AG10803 (cell line): ENCODE measurements around the gene RANBP10.
A peak's percentile ranks its signal among the peaks of the same experiment; 100 is the strongest.

Source experiments
- DNase-seq: peaks from one replicate; pipeline ENCODE4 v3.0.0; 2010; ENCODE audit warnings: low read depth
- H3K4me3 ChIP-seq: 2 replicates; pipeline ENCODE4 v1.5.1; 2011; ENCODE audit warnings: mild to moderate bottlenecking, low read length, control low read depth
- TF ChIP-seq, protein P1 (sequence below): conservative IDR thresholded peaks from 2 replicates; pipeline ENCODE4 v1.5.1; 2011; ENCODE audit warnings: mild to moderate bottlenecking, low read length, control low read depth, inconsistent platforms

Gene RANBP10

DNA sequence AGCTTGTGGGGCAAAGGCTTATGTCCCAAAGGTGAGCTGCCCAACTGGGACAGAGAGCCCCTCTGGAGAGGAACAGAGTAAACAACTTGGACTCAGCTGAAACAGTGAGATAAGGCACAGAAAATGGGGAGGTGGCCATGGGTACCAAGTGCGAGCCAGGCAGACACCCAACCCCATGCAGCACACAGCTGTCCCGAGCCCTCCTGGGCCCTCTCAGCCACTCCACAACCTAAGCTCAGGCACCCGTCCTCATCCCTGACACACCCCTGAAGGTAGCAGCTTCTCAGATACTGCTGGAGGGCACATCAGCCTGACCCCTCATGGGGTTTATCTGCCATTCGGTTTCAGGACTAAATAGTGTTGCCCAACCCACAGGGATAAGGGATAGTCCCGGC lies 82.5 kb downstream of the RANBP10 start:
- DNase-seq = no peak
- TF ChIP-seq, protein P1, sequence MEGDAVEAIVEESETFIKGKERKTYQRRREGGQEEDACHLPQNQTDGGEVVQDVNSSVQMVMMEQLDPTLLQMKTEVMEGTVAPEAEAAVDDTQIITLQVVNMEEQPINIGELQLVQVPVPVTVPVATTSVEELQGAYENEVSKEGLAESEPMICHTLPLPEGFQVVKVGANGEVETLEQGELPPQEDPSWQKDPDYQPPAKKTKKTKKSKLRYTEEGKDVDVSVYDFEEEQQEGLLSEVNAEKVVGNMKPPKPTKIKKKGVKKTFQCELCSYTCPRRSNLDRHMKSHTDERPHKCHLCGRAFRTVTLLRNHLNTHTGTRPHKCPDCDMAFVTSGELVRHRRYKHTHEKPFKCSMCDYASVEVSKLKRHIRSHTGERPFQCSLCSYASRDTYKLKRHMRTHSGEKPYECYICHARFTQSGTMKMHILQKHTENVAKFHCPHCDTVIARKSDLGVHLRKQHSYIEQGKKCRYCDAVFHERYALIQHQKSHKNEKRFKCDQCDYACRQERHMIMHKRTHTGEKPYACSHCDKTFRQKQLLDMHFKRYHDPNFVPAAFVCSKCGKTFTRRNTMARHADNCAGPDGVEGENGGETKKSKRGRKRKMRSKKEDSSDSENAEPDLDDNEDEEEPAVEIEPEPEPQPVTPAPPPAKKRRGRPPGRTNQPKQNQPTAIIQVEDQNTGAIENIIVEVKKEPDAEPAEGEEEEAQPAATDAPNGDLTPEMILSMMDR = no peak
- H3K4me3 ChIP-seq = no peak overlapping the region

DNA sequence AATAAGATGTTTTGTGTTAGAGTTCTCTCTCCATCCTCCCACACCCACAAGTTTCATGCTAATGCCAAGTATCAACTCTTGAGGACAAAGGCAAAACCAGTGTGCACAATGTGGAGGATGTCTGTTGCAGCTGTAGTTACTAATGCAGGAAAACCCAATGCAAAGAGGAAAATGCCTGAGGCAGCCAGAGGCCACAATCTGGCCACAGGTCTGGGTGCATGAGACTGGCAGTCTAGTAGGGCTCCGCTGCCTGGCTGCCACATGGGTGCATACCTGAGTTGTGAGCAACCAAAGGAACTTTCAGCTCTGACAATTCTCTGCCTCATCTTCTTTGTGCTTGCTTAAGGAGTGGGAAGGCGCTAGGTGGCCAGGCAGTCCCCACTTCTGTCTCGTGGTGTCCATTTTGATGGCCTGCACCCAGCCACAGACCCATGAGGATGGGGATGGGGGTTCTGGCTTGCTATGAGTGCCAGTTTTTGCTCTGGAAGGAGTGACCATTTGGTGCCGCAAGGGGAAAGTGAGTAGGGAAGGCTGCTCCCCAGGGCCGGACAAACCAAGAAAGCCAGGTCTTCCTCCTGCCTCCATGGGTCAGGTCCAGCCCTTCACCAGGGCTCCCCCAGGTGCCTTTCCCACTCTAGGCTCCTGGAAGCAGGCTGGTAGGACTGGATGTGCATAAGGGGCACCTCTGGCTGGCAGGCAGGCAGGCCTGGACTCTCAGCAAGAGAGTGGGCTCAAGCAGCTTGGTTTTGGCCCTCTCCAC lies 83.0 kb downstream of the RANBP10 start:
- peak; percentile 86 for DNase-seq
- no peak overlapping the region for H3K4me3 ChIP-seq
- TF ChIP-seq, protein P1 = no peak; the same call in 1 of the 2 replicates

DNA sequence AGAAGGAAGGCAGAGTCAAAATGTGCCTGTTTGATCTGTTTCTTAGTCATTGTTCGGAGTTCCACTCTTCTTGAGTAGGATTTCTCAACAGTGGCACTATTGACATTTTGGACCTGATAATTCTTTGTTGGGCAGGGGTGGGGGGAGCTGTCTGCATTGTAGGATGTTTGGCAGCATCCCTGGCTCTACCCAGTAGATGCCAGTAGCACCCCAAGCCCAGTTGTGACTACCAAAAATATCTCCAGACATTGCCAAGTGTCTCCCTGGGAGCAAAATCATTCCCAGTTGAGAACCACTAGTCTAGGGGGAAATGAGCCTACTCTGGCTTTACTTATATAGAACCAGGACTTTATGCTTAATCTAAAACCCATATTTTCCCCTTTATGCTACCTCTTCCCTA lies 86.1 kb downstream of the RANBP10 start:
- no peak for DNase-seq
- TF ChIP-seq, protein P1 = no peak
- peak overlapping the region; percentile 91 for H3K4me3 ChIP-seq

DNA sequence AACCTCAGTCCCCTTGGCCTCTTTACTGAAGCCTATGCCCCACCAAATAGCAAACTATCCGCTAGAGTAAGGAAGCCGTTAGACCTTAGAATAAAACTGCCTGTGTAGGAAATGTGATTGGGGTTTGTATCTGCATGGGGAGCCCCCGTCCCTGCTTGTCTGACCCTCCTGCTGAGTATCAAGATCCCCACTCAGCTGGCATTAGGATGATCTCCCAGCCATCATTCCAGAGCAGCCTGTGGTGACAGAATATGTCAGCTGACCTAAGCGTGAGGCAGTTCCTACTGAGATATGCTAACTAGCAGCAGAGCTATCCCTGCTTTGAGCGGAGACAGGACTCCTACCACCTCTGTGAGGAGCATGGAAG lies 86.6 kb downstream of the RANBP10 start:
- DNase-seq = peak; percentile 68
- peak overlapping the region; percentile 91 for H3K4me3 ChIP-seq
- TF ChIP-seq, protein P1 = no peak

DNA sequence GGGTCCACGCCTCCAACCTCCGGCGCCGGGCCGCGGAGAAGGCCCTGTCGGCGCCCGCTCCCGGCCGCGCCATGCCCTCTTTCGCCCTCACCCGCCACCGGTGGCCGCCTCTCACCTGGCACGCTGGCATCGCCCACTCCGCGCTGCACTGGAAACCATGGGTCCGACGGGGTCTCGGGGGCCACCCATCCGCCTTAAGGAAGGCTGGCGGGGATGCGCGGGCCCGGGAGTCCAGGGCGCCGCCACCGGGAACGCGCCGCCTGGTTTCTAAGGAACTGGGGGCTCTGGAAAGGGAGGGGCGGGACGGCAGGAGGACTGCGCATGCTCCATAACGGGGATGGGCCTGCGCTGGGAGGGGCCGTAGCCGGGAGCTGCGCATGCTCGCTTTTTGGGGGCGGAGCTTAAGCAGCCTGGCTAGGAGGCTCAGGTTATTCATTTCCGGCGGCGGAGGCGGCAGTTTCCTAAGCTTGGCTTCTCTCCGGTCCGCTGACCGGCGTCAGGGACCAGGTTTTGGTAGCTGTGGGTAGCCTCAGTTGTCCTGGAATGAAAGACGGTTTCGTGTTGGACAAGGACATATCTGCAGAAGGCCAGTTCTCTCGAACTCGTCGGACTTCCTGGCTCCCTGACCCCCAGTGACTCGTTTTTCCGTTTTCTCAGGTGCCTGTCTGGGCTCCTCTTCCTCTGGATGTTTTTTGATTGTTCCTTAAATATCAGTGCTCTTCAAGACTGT lies 87.1 kb downstream of the RANBP10 start, which contains the start of gene GFOD2:
Gene GFOD2 (minus strand): TSS at position 269 of the 730 bp plus-strand sequence. CDS start 33,601 bp downstream, outside the sequence.
- TF ChIP-seq, protein P1 = no peak
- H3K4me3 ChIP-seq = peak within 1 kb of the TSS; percentile 91
- peak; percentile 89 for DNase-seq

DNA sequence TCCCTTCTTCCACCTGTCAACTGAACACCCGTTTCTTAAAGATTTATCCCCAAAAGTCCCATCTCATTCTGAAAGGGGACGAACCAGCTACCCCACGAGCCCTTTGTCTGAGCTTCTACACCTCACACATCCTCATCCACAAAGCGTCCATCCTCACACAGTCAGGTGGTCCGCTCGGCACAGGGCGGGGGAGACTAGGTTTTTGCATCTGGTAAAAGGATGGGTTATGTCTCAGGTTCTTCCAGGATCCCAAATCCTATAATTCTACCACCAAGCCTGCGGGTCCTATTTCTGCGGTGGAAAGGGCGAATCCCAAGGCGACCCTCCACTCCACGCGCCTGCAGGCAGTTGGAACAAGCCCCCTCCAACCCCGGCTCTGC lies 87.7 kb downstream of the RANBP10 start:
- peak overlapping the region; percentile 91 for H3K4me3 ChIP-seq
- no peak for DNase-seq
- TF ChIP-seq, protein P1 = no peak

DNA sequence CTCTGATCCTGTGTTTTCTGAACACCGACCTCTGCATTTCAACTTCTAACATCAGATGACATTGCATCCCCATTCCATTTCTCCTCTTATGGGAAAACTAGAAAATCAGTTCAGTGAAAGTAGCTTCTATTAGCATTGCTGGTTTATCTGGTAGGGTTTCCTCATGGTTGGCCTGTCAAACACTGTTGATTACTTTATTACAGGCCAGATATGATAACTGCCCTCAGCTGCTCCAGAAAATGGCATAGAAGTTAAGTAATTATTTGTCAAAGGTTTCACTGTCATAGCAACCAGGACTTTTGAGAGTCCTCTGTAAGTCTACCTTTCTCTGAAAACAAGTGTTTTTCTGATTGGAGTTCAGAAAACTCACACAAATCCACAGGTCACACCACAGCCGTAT lies 90.3 kb downstream of the RANBP10 start:
- TF ChIP-seq, protein P1 = no peak
- DNase-seq = no peak
- H3K4me3 ChIP-seq = no peak overlapping the region
